ENCODE results near the gene DNTTIP2. TPM values are rescaled to one million over a fixed set of nuclear protein-coding genes. Genes with fewer than 3 reads are reported as not detected.
A peak's percentile ranks its signal among the peaks of the same experiment; 100 is the strongest.

Gene DNTTIP2
- total RNA-seq, 2 experiments from 2014 or later, result 67.6 to 72.1 TPM

DNA sequence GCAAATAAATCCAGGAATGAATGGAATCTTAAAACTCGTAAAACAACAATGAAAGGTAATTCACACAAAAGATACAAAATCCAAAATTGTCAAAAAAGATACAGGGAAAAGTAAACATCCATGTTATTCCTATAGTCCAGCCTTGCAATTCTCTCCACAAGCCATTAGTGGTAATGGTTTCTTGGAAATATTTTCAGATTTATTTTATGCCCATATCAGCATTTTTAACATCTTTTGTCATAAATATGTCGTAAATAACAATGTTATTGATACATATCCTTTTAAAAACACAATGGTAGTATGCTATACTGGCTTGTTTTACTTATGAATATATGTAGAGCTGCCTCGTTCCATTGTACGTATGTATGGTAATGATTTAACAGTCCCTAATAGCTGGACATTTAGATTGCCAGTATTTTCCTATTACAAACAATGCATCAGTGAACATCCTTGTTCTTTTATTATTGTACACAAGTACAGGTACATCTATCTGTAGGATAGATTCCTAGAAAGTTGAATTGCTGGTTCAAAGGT lies 30.6 kb downstream of the DNTTIP2 start:
- ATAC-seq (no peak), DNase-seq (no peak)
- ChIA-PET POLR2A (no interaction called here), CTCF (interaction anchor here (1.8 to 2.2 kb wide), 2 partner anchors 219 to 544 kb away, joined by 5 to 6 read pairs; no protein-coding TSS in a partner anchor)
- no peaks in the 10 kb centered on the region for H3K9me3 Mint-ChIP-seq (ENCODE audit: insufficient read depth)
- peaks cover 36% of the 10 kb centered on the region for H3K4me1 Mint-ChIP-seq (ENCODE audit: low read depth)
- peak overlapping the region; percentile 93 for H3K4me3 Mint-ChIP-seq
- H3K36me3 Mint-ChIP-seq (ENCODE audit: low read depth), result peaks cover 3% of the 10 kb centered on the region
- peaks cover 13% of the 10 kb centered on the region for H3K27me3 Mint-ChIP-seq (ENCODE audit: low read depth)
- H3K27ac Mint-ChIP-seq, result peak overlapping the region; percentile 95

DNA sequence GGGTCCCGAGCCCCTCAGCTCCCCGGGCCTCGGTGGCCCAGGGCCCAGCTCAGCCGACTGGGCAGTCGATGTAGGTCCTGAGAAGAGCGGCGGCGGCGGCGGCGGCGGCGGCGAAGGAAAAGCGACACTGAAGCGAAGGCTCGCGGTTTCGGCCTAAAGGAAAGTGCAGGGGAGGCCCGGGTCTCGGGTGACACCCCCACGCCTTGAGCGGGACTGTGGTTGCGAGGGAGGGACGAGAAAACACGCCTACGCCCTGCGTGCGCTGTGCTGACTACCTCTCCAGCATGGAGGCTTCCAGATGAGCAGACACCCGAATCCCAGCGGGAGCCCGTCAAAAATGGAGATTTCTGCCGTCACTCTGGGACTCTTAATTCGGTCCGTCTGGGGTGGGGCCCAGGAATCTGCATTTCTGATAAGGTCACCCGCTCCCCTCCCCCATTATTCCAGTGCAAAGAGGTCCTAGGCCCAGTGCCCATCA lies 31.2 kb downstream of the DNTTIP2 start:
- ATAC-seq (peak; percentile 37), DNase-seq (peak; percentile 64)
- Mint-ChIP-seq H3K27me3 (ENCODE audit: low read depth) (peaks cover 10% of the 10 kb centered on the region), H3K36me3 (ENCODE audit: low read depth) (peaks cover 3% of the 10 kb centered on the region), H3K27ac (peak overlapping the region; percentile 95), H3K9me3 (ENCODE audit: insufficient read depth) (no peaks in the 10 kb centered on the region), H3K4me3 (peak overlapping the region; percentile 93), H3K4me1 (ENCODE audit: low read depth) (peaks cover 36% of the 10 kb centered on the region)
- POLR2A ChIA-PET, result no interaction called here
- CTCF ChIA-PET, result interaction anchor here (1.8 to 2.2 kb wide), 2 partner anchors 218 to 543 kb away, joined by 5 to 6 read pairs; no protein-coding TSS in a partner anchor

DNA sequence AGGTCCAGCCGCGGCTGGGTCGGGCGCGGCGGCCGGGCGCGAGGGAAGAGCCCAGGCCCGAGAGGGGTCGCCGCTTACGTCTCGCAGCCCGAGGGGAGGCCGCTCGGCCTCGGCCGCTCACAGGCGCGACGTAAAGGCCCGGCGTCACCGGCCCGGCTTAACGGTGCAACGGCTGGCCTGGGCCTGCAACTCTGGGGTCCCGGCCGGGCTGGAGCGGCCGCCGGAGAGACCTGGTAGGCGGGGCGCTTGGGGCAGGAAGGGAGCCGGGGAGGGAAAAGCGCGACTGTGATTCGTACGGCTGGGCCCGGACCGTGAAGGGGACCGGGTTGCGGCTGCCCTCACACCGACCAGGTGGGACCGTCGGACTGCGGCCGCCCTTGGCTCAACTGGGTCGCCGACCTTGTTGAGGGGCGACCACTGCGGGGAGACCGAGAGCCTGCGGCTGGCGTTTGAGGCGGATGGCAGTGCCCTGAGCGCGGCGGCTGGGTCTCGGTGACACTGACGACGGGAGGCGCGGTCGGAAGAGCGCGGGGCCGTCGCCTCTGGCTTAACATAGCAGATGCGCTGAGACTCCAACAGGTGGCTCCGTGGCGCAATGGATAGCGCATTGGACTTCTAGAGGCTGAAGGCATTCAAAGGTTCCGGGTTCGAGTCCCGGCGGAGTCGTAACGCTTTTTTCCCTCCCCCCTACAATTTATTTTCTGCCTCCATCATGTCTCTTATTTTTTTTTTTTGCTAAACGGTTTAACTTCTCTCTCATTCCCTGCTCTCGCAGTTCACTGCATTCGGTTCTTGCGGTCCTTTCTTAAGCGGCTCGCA lies 31.8 kb downstream of the DNTTIP2 start:
- H3K4me3 Mint-ChIP-seq, result peak overlapping the region; percentile 93
- H3K4me1 Mint-ChIP-seq (ENCODE audit: low read depth), result peaks cover 36% of the 10 kb centered on the region
- H3K27ac Mint-ChIP-seq, result peak overlapping the region; percentile 95
- CTCF ChIA-PET, result interaction anchor here (2.2 to 5.2 kb wide), 3 partner anchors 31 to 543 kb away, joined by 6 to 133 read pairs (median 76); no protein-coding TSS in a partner anchor
- H3K36me3 Mint-ChIP-seq (ENCODE audit: low read depth), result peaks cover 3% of the 10 kb centered on the region
- POLR2A ChIA-PET, result interaction anchor here (1.7 to 2.0 kb wide), 2 partner anchors 32 to 63 kb away, joined by 5 to 7 read pairs; partner anchors contain the start of genes DNTTIP2 and GCLM
- peak; percentile 92 for DNase-seq
- peaks cover 9% of the 10 kb centered on the region for H3K27me3 Mint-ChIP-seq (ENCODE audit: low read depth)
- no peaks in the 10 kb centered on the region for H3K9me3 Mint-ChIP-seq (ENCODE audit: insufficient read depth)
- peak; percentile 79 for ATAC-seq

DNA sequence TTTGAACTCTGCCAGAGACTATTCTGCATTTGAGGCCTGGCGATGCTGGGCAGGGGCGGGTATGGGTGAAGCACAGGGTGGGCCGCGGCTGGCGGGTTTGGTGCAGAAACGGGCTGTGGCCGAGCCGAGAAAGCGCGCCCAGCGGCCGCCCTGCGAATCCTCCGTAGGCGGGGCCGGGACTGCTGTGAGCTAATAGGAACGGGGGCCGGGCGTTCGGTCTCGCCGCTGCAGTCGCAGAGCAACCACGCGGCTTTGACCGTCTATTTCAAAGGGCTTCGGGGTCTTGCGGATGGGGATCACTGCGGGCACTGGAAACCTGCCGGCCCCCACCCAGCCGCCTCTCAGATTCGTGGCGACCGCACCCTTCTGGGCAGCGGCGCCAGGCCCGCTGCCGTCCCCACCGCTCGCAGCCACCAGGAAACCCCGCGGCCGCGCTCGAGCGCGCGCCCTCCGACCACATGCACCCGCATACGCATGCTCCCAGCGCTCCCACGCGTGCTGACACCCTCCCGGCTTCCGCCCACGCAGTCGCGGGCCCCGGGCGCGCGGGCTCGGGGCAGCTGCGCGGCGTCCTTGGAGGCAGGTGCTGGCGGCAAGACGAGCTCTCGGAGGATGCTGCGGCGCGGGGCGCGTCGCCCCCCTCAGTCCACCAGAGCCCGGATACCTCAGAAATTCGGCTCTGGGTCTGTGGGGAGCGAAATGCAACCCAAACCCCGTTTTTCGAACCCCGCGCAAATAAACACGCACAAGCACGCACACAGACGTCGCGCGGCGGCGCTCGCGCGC lies 32.6 kb downstream of the DNTTIP2 start:
- ChIA-PET POLR2A (interaction anchor here (0.8 to 2.0 kb wide), 8 partner anchors 19 to 1014 kb away, joined by 3 to 7 read pairs (median 4); partner anchors contain the start of genes DNTTIP2, DR1, GCLM and MTF2), CTCF (interaction anchor here (0.6 to 5.2 kb wide), 15 partner anchors 26 to 766 kb away, joined by 3 to 133 read pairs (median 4); partner anchors contain the start of genes DNTTIP2 and DR1)
- H3K4me3 Mint-ChIP-seq, result peak overlapping the region; percentile 93
- peak overlapping the region; percentile 92 for H3K27ac Mint-ChIP-seq
- DNase-seq (peak; percentile 88), ATAC-seq (peak; percentile 58)
- peaks cover 9% of the 10 kb centered on the region for H3K27me3 Mint-ChIP-seq (ENCODE audit: low read depth)
- peaks cover 3% of the 10 kb centered on the region for H3K36me3 Mint-ChIP-seq (ENCODE audit: low read depth)
- H3K4me1 Mint-ChIP-seq (ENCODE audit: low read depth), result peaks cover 36% of the 10 kb centered on the region
- H3K9me3 Mint-ChIP-seq (ENCODE audit: insufficient read depth), result no peaks in the 10 kb centered on the region

DNA sequence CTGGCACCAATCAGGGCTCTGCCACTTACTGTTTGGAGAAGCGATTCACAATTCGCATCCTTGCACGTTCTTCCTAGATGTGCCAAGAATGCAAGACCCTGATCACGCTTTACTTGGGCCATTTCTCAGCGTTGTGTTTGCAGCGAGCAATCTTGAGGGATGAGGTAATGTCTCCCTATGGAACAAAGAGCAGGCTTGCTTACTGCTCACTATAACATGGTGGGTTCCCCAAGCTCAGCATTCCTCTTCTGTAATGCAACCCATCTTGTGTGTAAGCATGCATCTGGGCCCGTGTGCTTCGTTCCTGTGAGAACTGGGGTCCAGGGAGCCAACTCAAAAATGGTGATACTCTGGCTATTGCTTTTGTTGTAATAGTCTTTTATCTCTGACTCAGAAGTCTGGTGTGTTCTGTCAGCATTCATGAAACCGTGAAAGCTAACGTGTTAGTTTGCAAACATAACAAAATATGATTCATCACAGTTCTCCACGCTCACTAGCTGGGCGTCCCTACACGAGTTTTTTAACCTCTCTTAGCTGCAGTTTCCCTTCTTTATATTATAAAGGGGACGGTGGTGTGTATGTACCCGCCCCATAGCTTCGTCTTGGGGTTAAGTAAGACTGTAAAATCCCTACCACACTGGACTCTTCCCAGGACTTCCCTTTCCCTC lies 33.3 kb downstream of the DNTTIP2 start:
- peak; percentile 5 for ATAC-seq
- H3K4me3 Mint-ChIP-seq, result peak overlapping the region; percentile 93
- DNase-seq, result no peak
- peaks cover 3% of the 10 kb centered on the region for H3K36me3 Mint-ChIP-seq (ENCODE audit: low read depth)
- ChIA-PET CTCF (interaction anchor here (0.6 to 5.2 kb wide), 15 partner anchors 27 to 765 kb away, joined by 3 to 133 read pairs (median 4); partner anchors contain the start of genes DNTTIP2 and DR1), POLR2A (interaction anchor here (0.8 to 2.0 kb wide), 8 partner anchors 18 to 1014 kb away, joined by 3 to 7 read pairs (median 4); partner anchors contain the start of genes DNTTIP2, DR1, GCLM and MTF2)
- no peaks in the 10 kb centered on the region for H3K9me3 Mint-ChIP-seq (ENCODE audit: insufficient read depth)
- H3K27me3 Mint-ChIP-seq (ENCODE audit: low read depth), result peaks cover 9% of the 10 kb centered on the region
- H3K4me1 Mint-ChIP-seq (ENCODE audit: low read depth), result peaks cover 36% of the 10 kb centered on the region
- H3K27ac Mint-ChIP-seq, result peak overlapping the region; percentile 92

DNA sequence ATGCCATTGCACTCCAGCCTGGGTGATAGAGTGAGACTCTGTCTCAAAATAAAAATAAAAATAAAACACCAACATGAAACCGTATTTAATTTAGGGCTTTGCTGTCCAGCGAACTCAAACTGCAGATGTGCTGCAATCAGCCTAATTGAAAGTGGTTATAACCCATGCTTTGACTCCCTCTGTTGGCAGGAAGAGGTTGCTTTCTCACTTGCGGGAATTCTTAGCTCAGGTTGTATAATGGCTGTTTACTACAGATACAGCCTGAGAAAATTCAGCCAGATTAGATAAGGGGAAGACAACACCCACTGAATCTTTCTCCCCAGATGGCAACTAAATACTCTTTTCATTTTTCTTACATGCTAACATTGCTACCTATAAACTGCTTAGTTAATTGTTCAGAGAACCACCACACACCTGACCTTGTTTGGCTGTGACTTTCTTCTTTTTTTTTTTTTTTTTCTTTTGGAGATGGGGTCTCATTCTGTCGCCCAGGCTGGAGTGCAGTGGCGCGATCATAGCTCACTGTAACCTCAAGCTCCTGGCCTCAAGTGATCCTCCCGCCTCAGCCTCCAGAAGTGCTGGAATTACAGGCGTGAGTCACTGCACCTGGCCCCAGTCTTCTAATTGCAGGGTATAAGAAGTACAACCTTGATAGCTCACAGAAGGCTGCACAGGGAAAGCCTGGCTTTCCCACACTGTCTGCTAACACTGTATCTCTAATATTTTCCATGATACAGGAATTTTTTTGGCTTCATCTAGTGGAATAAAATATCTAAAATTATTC lies 34.6 kb downstream of the DNTTIP2 start:
- Mint-ChIP-seq H3K9me3 (ENCODE audit: insufficient read depth) (no peaks in the 10 kb centered on the region), H3K27ac (no peak overlapping the region), H3K4me1 (ENCODE audit: low read depth) (peaks cover 31% of the 10 kb centered on the region), H3K36me3 (ENCODE audit: low read depth) (peaks cover 3% of the 10 kb centered on the region), H3K4me3 (no peak overlapping the region), H3K27me3 (ENCODE audit: low read depth) (peaks cover 6% of the 10 kb centered on the region)
- ChIA-PET CTCF (interaction anchor here (0.6 to 5.2 kb wide), 36 partner anchors 16 to 1013 kb away, joined by 3 to 133 read pairs (median 4); partner anchors contain the start of genes DNTTIP2, FNBP1L, MTF2 and RPL5), POLR2A (interaction anchor here (0.6 to 1.1 kb wide), 3 partner anchors 109 to 505 kb away, joined by 3 to 4 read pairs (median 3); no protein-coding TSS in a partner anchor)
- ATAC-seq, result no peak
- peak; percentile 60 for DNase-seq

DNA sequence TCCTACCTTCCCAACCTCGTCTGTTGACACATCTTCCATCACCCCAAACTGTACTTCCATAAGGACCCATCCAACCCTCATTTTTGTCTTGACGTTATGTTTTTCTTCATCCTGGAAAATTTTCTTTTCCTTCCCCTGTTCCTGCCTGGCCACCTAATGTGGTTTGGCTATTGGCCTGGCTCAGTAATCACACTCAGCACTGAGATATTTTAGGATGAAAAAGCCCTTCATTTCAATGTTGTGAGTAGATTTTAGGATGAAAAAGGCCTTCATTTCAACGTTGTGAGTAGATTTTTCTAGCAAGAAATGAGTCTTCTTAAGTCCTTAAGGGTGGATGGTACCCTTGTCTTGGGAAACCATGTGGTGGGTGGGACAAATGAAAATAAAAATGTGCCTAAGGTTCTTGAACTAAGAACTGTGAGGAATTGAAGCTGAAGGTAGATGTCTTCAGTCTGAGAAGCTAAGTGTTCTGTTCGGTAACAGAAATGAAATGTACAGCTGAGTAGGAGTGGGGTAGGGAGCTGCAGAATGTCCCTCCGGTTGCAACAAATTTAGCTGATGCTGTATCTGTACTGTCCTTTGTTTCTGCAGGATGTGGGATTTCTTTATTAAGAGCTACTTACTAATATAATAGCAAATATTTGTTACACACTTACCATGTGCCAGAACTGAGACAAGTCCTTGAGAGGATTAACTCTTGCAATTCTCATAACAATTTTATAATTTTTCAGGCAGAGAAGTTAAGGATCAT lies 36.1 kb downstream of the DNTTIP2 start:
- H3K27me3 Mint-ChIP-seq (ENCODE audit: low read depth), result peaks cover 3% of the 10 kb centered on the region
- no peak overlapping the region for H3K4me3 Mint-ChIP-seq

DNA sequence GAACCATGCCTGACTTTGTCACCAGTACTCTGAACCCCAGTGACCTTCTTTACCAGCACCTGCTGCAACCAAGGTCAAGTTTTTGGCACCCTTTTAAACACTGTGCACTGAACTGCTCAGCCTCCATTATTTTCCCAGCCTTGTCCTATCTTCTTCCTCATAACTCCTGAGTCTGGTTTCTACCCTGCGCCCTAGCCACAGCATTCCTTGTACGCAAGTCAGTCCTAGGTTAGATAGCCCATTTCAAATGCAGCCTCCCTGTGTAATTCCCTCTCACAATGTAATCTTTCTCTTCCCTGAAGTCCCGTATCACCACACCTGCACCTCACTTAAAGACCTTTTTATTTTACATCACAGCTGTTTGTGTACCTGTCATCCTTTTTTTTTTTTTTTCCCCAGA lies 37.2 kb downstream of the DNTTIP2 start:
- no peaks in the 10 kb centered on the region for H3K27me3 Mint-ChIP-seq (ENCODE audit: low read depth)
- CTCF ChIA-PET, result interaction anchor here (2.6 to 5.2 kb wide), 2 partner anchors 26 to 212 kb away, joined by 11 to 76 read pairs; no protein-coding TSS in a partner anchor
- no peaks in the 10 kb centered on the region for H3K36me3 Mint-ChIP-seq (ENCODE audit: low read depth)
- H3K4me3 Mint-ChIP-seq, result no peak overlapping the region
- H3K4me1 Mint-ChIP-seq (ENCODE audit: low read depth), result peaks cover 18% of the 10 kb centered on the region
- H3K9me3 Mint-ChIP-seq (ENCODE audit: insufficient read depth), result no peaks in the 10 kb centered on the region
- no peak overlapping the region for H3K27ac Mint-ChIP-seq
- POLR2A ChIA-PET, result no interaction called here
- DNase-seq (no peak), ATAC-seq (no peak)

More for the DNA sequence above, 36.1 kb downstream of the DNTTIP2 start:
- ChIA-PET POLR2A (no interaction called here), CTCF (interaction anchor here (1.4 to 5.2 kb wide), 9 partner anchors 14 to 539 kb away, joined by 3 to 133 read pairs (median 9); partner anchors contain the start of gene DNTTIP2)
- DNase-seq, result no peak
- Mint-ChIP-seq H3K4me1 (ENCODE audit: low read depth) (peaks cover 24% of the 10 kb centered on the region), H3K36me3 (ENCODE audit: low read depth) (peaks cover 3% of the 10 kb centered on the region), H3K9me3 (ENCODE audit: insufficient read depth) (no peaks in the 10 kb centered on the region), H3K27ac (no peak overlapping the region)
- ATAC-seq, result no peak

DNA sequence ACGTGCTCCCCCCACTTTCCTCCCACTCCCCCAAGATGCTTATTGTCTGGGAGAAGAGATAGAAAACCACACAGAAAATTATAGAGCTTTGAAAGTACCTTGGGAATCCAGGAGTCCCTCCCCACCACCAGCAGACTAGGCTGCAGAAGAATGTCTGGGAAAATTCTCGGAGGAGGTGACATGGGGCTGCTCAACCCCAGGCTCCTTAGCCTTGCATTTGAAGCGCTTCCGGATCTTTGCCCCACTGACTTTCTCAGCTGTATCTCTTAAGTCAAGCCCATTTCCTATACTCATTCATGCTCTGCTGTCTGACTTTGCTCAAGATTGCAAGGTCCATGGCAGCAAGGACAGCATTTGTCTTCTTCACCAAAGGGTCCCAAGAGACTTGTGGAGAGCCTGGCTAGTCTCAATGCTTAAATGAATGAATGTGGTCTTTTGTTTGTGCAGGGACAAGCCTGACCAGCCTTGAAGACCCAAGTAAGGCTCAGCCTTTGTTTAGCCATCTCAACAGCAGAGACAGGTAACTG lies 38.0 kb downstream of the DNTTIP2 start:
- Mint-ChIP-seq H3K27me3 (ENCODE audit: low read depth) (no peaks in the 10 kb centered on the region), H3K27ac (no peak overlapping the region), H3K4me3 (no peak overlapping the region), H3K9me3 (ENCODE audit: insufficient read depth) (no peaks in the 10 kb centered on the region), H3K4me1 (ENCODE audit: low read depth) (peaks cover 17% of the 10 kb centered on the region), H3K36me3 (ENCODE audit: low read depth) (no peaks in the 10 kb centered on the region)
- ChIA-PET POLR2A (interaction anchor here (0.8 kb wide), 1 partner anchor 204 kb away, joined by 5 read pairs; no protein-coding TSS in a partner anchor), CTCF (interaction anchor here (1.2 to 2.6 kb wide), 2 partner anchors 27 to 211 kb away, joined by 4 to 11 read pairs; no protein-coding TSS in a partner anchor)
- DNase-seq (no peak), ATAC-seq (no peak)
